Stimulated activated CD8-positive, alpha-beta memory T cell treated with anti-CD3 and anti-CD28 coated beads, Interleukin-7, amount 100 ng/mL, for 4 hours (primary cell): Measurements from ENCODE around the gene FOXO3.

Source experiments
- DNase-seq, 2 donors: peaks; one replicate each; pipeline ENCODE4 v3.0.0-alpha.2; 2020; ENCODE audit warnings: low read depth in 2 of 2

Gene FOXO3

GRCh38 chr6:108574457-108575141 lies 13.9 kb downstream of the FOXO3 start:
- no peak for DNase-seq

DNA sequence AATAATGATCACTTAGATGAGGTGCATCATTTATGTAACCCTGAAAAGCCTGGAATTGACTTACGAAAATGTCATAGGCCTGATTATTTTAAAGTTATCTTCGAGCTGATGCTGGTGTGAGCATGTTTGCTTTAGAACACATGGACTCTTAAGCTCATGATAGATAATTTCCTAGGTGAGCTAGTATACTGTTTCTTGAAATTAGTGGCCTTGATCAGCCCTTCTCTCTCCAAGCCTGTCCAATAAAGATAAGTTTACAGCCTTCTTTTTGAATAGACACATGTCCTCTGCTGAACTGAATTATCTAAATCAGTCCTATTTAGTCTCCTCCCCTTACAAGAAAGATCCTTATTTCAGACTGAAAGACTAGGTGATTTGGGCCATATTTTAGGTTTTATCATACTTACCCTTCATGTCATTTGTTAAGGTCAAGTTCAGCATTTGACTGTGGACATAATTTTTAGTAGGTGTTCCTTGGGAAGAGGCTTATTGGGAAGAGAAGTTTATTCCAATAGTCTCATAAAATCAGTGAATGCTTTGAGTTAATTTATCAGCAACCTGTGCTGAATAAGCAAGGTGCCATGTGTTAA lies 15.3 kb downstream of the FOXO3 start:
- DNase-seq: no peak

DNA sequence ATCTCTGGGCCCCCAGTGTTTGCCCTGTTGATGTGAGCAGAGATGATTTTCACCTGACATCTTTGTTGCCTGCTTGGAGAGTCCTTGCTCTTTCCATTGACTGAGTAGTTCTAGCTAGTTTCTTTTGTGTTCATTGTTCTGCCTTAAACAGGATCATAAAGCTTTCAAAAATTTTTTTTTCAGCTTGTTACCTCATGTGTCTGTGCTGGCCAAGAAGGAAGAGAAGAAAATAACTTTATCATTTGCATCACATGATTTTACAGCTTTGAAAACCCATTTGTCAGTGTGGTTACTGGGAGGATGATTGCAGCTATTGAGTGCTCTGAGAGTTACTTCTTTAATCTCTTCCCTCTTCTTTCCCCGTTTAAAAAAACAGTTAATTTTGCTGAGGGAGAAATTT lies 16.0 kb downstream of the FOXO3 start:
- DNase-seq: no peak

DNA sequence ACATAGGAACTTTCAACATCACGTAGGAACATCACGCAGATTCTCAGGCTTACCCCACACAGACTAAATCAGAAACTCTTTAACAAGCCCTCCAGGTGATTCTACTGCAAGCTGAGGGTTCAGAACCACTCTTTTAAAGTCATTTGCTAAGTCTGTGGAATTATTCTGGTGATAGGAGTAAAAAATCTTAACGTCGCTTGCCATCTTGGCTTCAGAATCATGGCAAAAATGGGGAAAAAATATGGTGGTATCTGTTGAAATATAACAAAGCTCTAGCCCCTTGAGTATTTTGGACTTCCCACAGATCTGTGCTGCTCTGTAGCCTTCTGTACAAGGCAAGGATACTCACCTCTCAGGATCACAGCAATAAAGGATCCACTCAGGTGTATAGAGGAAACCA lies 17.4 kb downstream of the FOXO3 start:
- no peak for DNase-seq

DNA sequence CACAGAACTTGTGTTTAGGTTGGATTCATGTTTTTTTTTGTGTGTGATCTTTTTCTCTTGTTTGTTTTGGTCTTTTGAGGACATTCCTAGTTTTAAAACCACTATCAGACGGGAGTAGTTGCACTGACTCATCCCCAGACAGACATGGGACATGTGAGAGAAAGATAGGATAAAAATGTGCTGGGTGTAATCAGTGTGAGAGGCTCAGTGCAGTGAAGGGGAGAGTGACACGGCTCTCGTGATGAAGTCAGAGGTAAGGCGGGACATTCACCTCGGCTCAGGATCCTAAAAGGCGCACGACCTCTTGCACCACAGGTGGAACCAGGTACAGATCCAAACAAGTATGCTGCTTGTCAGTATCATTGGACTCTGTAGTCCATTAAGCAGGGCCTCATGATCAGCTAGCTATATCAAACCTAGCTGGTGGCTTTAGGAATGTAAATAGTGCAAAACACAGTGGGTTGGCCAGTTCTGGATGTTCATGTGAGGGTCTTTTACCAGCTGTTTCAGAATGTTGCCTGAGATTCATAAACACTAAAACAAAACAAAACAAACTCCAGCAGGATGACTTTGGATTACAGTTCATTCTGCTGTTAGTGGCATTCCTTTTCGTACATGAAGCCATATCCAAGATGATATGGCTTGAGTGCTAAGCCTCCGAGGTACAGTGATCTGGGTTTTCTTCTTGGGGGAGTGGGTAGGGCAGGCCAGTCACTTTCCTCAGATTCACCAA lies 18.0 kb downstream of the FOXO3 start:
- DNase-seq: no peak

DNA sequence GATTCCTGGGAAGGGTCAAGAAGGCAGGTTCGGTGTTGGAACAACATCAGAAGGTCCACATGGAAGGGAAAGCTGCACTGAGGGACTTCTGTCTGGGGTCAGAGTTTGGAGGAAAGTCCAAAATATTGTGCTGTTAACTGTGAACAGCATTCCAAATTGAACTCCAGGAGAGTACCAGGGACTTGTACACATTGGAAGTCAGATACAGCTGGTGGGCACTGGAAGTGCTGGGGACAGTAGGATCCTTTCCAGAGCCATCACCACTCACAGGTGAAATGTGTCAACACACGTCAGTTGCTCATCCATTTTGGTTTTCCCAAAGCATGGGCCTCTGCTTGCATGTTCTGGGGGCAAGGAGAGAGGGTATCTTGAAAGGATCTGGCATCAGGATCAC lies 18.6 kb downstream of the FOXO3 start:
- DNase-seq: no peak

DNA sequence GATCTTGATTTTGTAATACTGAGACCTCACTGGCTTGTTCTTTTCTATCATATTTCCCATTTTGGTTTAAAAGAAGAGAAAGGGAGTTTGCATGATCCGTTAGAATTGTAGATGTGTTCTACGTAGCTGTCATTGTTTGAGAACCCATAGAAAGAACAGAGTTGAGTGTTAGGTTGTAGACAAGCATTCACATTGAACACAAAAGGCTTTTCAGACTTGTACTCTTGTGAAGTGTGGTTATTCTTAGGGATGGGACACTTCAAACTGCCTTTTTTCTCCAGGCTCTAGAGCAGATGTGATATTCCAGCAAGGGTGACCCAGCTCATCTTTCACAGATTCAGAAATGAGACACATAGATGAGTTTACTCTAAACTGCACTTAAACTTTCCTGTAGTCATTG lies 19.9 kb downstream of the FOXO3 start:
- DNase-seq: no peak

DNA sequence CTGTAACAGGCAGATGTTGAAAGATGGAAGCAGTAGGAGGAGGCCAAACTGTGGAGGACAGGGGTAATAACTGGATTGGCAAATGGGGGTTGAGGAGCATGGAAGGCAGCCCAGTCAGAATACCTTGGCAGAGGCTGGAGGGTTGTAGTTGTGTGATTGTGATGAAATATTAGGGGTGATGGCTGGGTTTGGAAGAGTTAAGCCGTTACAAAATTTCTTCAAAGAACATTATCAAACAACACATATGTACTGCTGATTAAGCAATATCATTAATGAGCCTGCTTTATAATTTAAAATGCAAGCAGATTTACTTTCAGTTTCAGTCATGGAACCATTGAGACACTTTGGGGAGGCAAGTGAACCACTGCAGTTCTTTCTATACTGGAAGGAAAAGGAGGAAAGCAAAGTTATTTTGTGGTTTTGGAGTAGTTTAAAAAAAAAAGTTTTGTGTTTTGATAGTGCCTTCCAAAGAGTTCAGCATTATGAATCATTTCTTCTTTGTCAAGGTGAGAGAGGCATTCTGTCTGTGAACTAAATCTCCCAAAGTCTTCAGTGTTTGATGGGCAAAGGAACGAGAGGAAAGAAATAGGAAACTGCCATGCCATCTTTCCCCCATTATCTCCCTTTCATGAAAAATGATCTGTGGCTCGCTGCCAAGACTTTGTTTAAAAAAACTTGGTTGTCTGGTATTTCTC lies 20.7 kb downstream of the FOXO3 start:
- no peak for DNase-seq

- DNase-seq: no peak
These were observed 21.3 kb downstream of the FOXO3 start for GRCh38 chr6:108581932-108582475.

- DNase-seq: no peak
These were observed 21.9 kb downstream of the FOXO3 start for GRCh38 chr6:108582618-108583017.

DNA sequence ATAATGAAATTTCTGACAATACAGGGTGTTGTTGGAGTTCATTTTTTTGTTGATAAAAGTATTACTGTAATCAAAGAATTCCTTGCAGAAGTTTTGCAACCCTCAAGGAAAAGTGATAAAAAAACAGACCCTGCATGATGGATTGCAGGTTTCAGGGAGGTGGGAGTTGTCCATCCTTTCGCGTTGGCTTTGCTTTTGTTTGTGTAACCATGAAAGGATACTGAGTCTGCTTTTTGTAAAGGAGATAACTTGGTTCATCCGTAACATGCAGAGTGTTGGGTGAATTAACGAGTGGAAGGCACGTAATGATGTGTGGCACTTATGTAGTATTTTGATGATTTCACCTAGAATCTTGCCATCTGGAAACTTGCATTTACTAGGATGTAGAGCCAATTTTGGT lies 23.6 kb downstream of the FOXO3 start:
- no peak for DNase-seq

- no peak for DNase-seq
These were observed 24.6 kb downstream of the FOXO3 start for GRCh38 chr6:108585359-108585758.

GRCh38 chr6:108585921-108586536 lies 25.3 kb downstream of the FOXO3 start:
- no peak for DNase-seq

GRCh38 chr6:108587258-108588059 lies 26.7 kb downstream of the FOXO3 start:
- DNase-seq: no peak

DNA sequence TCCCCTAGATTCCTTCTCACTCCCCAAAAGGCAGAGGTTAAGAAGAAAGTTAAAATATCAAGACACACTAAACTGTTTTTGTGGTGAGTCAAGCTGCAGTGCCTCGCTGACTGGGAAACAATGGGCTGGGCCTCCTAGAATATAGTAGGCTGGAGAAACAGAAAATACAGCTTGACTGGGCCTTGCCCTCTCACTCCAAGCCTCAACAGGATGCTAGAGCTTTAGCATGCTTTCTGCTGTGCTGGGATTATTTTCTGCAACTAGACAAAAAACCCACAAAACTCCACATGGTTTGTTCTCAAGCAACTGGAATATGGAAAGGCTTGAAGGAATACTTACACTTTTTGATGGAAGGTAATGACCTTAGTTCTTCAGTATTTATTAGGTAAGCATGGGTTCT lies 27.9 kb downstream of the FOXO3 start:
- no peak for DNase-seq

GRCh38 chr6:108589244-108589791 lies 28.6 kb downstream of the FOXO3 start:
- DNase-seq: no peak

- no peak for DNase-seq
These were observed 30.5 kb downstream of the FOXO3 start for GRCh38 chr6:108591040-108591816.

DNA sequence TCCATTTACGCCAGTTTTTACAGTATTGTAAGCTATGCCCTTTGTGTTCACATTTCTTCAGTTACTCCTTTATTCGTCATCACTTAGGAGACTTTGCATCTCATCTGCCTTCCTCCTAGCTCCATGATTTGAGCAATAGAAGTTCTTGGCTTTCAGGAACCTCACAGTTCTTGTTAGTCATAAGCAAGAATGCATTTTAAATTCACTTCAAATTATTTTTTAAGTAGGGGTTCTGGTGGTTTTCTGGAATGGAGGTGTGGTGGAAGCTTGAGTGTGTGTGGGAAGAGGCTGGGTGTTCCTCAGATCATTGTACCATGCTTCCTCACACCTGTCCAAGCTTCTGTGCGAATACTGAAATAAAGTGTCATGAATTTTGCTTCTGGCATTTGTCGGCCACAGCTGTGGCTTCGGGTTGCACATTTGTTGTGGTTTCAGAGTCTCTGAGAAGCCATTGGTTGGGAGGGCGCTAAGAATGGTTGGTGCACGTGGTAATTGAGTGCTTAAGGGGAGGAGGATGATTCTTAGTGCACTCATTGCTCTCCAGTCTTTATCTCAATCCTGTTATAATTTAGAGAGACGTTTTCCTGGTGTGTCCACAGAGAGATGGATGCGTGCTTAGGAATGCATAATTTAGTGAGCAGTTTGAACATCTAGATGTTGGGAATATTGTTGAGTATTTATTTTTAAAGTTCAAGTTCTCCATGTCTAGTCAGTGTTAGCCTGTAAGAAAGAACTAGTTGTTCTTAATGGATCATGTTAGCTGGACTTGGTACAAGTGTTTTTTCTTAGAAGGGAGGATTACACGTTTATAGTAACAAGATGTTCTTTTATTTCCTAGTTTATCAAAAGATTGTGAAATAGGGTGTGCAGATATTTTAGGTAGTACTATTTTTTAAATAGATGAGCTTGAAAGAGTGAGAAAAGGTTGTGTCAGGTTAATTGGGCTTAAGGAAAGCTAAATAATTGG lies 31.9 kb downstream of the FOXO3 start:
- peak; percentile 28 to 33 for DNase-seq

DNA sequence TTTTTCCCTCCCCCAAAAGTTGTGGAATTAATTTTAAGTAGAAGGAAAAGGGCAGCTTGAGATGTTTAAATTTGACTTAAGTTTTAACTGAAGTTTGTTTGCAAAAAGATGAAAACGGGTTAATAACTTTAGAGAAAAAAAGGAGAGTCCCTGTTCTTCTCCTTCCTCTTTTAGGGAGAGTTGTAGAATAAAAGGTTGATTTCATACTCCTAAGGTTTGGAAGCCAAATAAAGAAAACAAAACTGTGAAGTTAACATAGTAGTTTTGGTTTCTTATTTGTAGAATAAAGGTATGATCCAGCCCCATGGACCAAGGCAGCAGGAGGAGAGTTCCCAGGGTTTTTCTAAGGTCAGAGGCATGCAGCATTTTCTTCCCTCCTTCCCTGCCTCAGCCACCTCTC lies 33.4 kb downstream of the FOXO3 start:
- no peak for DNase-seq
